H1 (cell line): ENCODE measurements around the gene OR6K2.

Experiments used
- BCL11A ChIP-seq, 2 experiments: IDR thresholded peaks; one replicate each; pipeline ENCODE4 v1.6.1; 2011; ENCODE audit warnings: low read depth in 2 of 2, low read length in 2 of 2, mild to moderate bottlenecking in 2 of 2
- CBX5 ChIP-seq: fragments of 300-800, 300-1000 bp; sonication (generic); IDR thresholded peaks from 2 replicates; pipeline ENCODE4 v1.7.1; 2016; ENCODE audit warnings: antibody characterized with exemption, low read length, low read depth
- CTBP2 ChIP-seq: IDR thresholded peaks from 2 replicates; pipeline ENCODE4 v1.7.0; 2011; ENCODE audit warnings: borderline replicate concordance, mild to moderate bottlenecking, moderate library complexity, mixed read lengths, low read length; ENCODE audit not compliant: insufficient read depth, insufficient read length
- CTCF ChIP-seq, 3 experiments: IDR thresholded peaks; 1 replicate in 2 of 3; 2 replicates in 1 of 3; pipeline versions ENCODE4 v1.5.1 to v1.6.1; 2011; ENCODE audit warnings: low read length in 3 of 3, mild to moderate bottlenecking in 3 of 3, inconsistent platforms in 2 of 3, low read depth in 1 of 3, moderate library complexity in 1 of 3; ENCODE audit not compliant: insufficient read depth in 1 of 3; ENCODE audit errors: control extremely low read depth in 1 of 3
- EZH2 ChIP-seq: fragments of 200-600 bp; sonication (generic); IDR thresholded peaks from 2 replicates; pipeline ENCODE4 v1.7.1; 2012; ENCODE audit warnings: low read depth, mild to moderate bottlenecking, moderate library complexity, low read length, inconsistent platforms; ENCODE audit not compliant: severe bottlenecking
- HDAC2 ChIP-seq, 2 experiments: fragments of 300-600 bp in 1 of 2; sonication (generic) in 1 of 2; IDR thresholded peaks; 2 replicates each; pipeline ENCODE4 v1.6.1; 2011 to 2012; ENCODE audit warnings: low read depth in 2 of 2, low read length in 2 of 2, mild to moderate bottlenecking in 2 of 2, moderate library complexity in 2 of 2, borderline replicate concordance in 1 of 2, inconsistent platforms in 1 of 2
- POLR2A ChIP-seq, 2 experiments: IDR thresholded peaks; 1 replicate in 1 of 2; 2 replicates in 1 of 2; pipeline ENCODE4 v1.6.1; 2011; ENCODE audit warnings: low read depth in 2 of 2, low read length in 2 of 2, mild to moderate bottlenecking in 2 of 2; ENCODE audit errors: control extremely low read depth in 1 of 2
- POLR2AphosphoS5 ChIP-seq: IDR thresholded peaks from 2 replicates; pipeline ENCODE4 v1.6.1; 2011; ENCODE audit warnings: low read depth, low read length

- no peak for TF ChIP-seq BCL11A (IDR thresholded peaks at IDR 0.05; ENCODE audit: low read depth in 2 of 2, low read length in 2 of 2)
- TF ChIP-seq HDAC2 (IDR thresholded peaks at IDR 0.05; ENCODE audit: borderline replicate concordance in 1 of 2, low read depth in 2 of 2, low read length in 2 of 2) = no peak
- TF ChIP-seq CTCF (IDR thresholded peaks at IDR 0.05; ENCODE audit: control extremely low read depth in 1 of 3, insufficient read depth in 1 of 3, low read depth in 1 of 3, low read length in 3 of 3) = no peak
- no peak for TF ChIP-seq POLR2A (IDR thresholded peaks at IDR 0.05; ENCODE audit: control extremely low read depth in 1 of 2, low read depth in 2 of 2, low read length in 2 of 2)
- TF ChIP-seq POLR2AphosphoS5 = no peak
- no peak for TF ChIP-seq CBX5
- TF ChIP-seq CTBP2 = no peak
- TF ChIP-seq EZH2 = no peak
These were observed 11.3 kb downstream of the OR6K2 start for GRCh38 chr1:158689110-158689509.
